Measurements from ENCODE around the gene CHRNB2.

The CHRNB2 gene

DNA sequence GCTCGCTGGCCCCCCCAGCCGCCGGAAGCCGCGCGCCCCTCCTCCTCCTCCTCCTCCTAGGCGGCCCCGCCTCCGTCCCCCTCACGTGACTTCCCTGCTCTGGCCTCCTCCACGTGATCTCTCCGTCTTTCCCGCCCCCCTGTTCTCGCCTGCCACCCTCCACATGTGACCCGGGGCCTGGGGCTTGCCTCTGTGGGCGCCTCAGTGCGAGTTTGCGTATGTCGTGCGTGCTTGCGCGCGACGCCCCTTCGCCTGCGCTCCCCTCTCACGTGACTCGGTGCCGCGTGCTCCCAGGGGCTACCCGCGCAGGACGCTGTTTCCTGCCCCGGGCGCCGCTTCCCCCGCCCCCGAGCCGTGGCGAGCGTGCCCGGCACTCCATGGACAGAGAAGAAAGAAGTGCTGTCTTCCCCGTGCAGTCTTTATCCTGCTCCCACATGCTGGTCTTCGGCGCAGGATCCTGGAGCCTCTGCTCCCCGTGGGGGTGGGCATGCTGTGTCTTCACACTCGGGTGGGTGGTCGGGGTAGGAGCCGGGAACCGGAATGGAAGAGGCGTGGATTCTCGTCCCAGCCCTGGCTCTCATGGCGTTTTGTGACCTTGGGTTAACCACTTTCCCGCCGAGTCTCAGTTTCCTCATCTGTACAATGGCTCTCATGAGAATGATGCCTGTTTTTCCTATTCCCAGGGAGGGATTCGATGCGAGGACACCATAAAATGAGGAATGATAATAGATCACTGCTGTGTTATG lies 8.7 kb upstream of the CHRNB2 start (continued):
- TF ChIP-seq ZNF747 (tag by site-specific recombination; IDR thresholded peaks at IDR 0.05) (no peak), ZNF473 (tag by site-specific recombination; IDR thresholded peaks at IDR 0.05) (no peak), ZNF561 (tag by site-specific recombination; IDR thresholded peaks at IDR 0.05; ENCODE audit: borderline replicate concordance) (peak; percentile 95), ZNF146 (tag by site-specific recombination; IDR thresholded peaks at IDR 0.05) (no peak; the same call in 1 of the 2 replicates), GLI4 (tag by site-specific recombination; IDR thresholded peaks at IDR 0.05) (no peak), PRDM4 (tag by site-specific recombination; IDR thresholded peaks at IDR 0.05) (peak; percentile 84), ZNF600 (tag by site-specific recombination; IDR thresholded peaks at IDR 0.05) (peak; percentile 86), ZNF677 (tag by site-specific recombination; IDR thresholded peaks at IDR 0.05) (no peak), ZNF26 (tag by site-specific recombination; IDR thresholded peaks at IDR 0.05) (0 out of 2 replicates have a peak, but pooled peaks have one; percentile 16), ZNF433 (tag by site-specific recombination; IDR thresholded peaks at IDR 0.05; ENCODE audit: low read depth) (no peak), ZBTB48 (tag by site-specific recombination; IDR thresholded peaks at IDR 0.05) (peak; percentile 81), ZNF670 (tag by site-specific recombination; IDR thresholded peaks at IDR 0.05; ENCODE audit: low read depth) (no peak), KLF16 (tag by site-specific recombination; IDR thresholded peaks at IDR 0.05) (peak; percentile 100), ZNF391 (tag by site-specific recombination; IDR thresholded peaks at IDR 0.05; ENCODE audit: borderline replicate concordance, low read depth) (peak; percentile 92; the same call in 1 of the 2 replicates), KLF7 (tag by site-specific recombination; IDR thresholded peaks at IDR 0.05; ENCODE audit: borderline replicate concordance) (peak; percentile 88), PRDM10 (tag by site-specific recombination; IDR thresholded peaks at IDR 0.05) (peak; percentile 65), ZNF610 (tag by site-specific recombination; IDR thresholded peaks at IDR 0.05; ENCODE audit: borderline replicate concordance) (peak; percentile 91), BCL11A (tag by site-specific recombination; IDR thresholded peaks at IDR 0.05; ENCODE audit: low read depth) (no peak), ZNF664 (tag by site-specific recombination; IDR thresholded peaks at IDR 0.05) (no peak), PRDM2 (tag by site-specific recombination; IDR thresholded peaks at IDR 0.05; ENCODE audit: borderline replicate concordance) (no peak), ZNF416 (tag by site-specific recombination; IDR thresholded peaks at IDR 0.05) (no peak), SCRT2 (tag by site-specific recombination; IDR thresholded peaks at IDR 0.05) (no peak), ZNF514 (tag by site-specific recombination; IDR thresholded peaks at IDR 0.05) (no peak), ZNF830 (tag by site-specific recombination; IDR thresholded peaks at IDR 0.05; ENCODE audit: low read depth) (no peak), ZNF768 (tag by site-specific recombination; IDR thresholded peaks at IDR 0.05) (no peak), ZNF311 (tag by site-specific recombination; IDR thresholded peaks at IDR 0.05; ENCODE audit: borderline replicate concordance) (no peak), ZNF239 (tag by site-specific recombination; IDR thresholded peaks at IDR 0.05) (no peak)

All from HEK293 (cell line).